NCI-H226 (cell line): ENCODE measurements around the gene KNDC1.
"Not testable (repeated sequence)": the region's sequence is repeated elsewhere in the genome, so short reads cannot be mapped to it uniquely, and the experiment has no call there.

ENCODE experiments used
- DNase-seq: peaks from one replicate; pipeline ENCODE4 v3.0.0-alpha.2; 2015

KNDC1 gene

GRCh38 chr10:133125901-133126300, 34.1 kb upstream of the KNDC1 start:
- no peak for DNase-seq

GRCh38 chr10:133126431-133127290, 33.4 kb upstream of the KNDC1 start:
- DNase-seq: no peak

- DNase-seq: no peak
Observed at GRCh38 chr10:133127291-133128125, 32.5 kb upstream of the KNDC1 start.

- DNase-seq: no peak
Observed at GRCh38 chr10:133128126-133129070, 31.6 kb upstream of the KNDC1 start.

DNA sequence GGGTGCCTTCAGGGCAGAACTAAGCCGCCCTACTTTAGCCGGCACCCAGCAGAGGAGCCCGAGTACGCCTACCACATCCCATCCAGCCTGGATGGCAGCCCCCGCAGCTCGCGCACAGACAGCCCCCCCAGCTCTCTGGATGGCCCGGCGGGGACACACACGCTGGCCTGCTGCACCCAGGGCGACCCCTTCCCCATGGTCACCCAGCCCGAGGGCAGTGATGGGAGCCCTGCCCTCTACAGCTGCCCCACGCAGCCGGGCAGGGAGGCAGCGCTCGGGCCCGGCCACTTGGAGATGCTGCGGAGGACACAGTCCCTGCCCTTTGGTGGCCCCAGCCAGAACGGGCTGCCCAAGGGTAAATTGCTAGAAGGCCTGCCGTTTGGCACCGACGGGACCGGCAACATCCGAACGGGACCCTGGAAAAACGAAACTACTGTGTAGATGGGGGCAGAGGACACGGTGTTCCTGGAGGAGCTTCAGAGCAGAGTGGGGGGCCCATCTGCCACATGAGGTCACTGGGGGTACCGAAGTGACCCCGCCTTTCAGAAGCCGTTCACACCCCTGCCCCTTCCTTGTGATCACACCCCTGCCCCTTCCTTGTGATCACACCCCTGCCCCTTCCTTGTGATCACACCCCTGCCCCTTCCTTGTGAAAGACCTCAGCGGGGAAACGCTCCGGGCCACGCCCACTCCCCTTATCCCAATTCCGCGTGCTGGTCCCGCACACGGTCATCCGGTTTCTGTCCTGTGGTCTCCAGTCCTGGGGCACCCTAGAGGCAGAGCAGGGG, 30.8 kb upstream of the KNDC1 start:
- no peak for DNase-seq

DNA sequence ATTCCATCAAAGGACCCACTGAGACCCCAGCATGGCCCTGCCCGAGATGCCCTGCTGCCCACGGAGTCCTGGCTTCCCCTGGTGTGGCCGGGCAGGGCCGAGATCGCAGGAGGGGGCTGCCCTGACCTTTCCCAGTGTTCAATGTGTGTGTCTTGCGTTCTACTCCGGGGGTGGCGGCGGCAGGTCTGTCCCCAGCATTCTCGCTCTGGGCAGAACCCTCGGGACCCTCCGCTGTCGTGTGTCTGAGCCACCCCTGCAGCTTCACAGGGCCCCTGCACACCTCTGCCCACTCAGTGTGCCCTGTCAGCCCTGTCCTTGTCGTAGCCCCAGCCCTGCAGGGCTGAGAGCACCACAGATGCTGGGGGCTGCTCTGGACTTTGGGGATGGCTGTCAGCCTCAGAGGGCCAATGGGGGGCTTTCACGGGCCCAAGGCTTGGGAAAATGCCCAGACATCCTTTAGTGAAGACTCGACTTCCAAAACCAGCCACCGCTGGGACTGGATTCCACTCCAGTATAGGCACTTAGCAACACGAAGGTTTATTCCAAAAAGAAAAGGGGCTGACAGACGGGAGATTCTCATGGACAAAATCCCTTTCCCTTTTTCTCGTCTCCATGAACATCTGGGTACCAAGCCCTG, 30.0 kb upstream of the KNDC1 start:
- DNase-seq: no peak

- DNase-seq: no peak
Observed at GRCh38 chr10:133130602-133131001, 29.4 kb upstream of the KNDC1 start.

DNA sequence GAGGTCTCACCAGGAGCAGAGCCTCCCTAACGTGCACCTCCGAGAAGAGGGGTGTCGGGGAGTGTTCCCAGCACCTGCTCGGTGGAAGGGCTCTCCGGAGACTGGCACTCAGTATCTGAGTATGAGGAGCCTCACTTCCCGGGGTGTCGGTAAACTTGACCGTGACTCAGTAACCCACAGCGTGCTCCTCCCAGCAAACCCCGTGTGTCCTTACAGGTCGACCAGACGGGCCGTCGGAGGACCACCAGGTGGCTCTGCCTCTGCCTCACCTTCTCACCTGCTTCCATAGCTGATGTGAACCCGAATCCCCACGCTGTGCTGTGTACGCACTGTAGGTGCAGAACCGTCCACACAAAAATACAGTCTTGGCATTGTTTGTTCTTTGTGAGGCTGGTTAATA, 29.0 kb upstream of the KNDC1 start:
- no peak for DNase-seq

DNA sequence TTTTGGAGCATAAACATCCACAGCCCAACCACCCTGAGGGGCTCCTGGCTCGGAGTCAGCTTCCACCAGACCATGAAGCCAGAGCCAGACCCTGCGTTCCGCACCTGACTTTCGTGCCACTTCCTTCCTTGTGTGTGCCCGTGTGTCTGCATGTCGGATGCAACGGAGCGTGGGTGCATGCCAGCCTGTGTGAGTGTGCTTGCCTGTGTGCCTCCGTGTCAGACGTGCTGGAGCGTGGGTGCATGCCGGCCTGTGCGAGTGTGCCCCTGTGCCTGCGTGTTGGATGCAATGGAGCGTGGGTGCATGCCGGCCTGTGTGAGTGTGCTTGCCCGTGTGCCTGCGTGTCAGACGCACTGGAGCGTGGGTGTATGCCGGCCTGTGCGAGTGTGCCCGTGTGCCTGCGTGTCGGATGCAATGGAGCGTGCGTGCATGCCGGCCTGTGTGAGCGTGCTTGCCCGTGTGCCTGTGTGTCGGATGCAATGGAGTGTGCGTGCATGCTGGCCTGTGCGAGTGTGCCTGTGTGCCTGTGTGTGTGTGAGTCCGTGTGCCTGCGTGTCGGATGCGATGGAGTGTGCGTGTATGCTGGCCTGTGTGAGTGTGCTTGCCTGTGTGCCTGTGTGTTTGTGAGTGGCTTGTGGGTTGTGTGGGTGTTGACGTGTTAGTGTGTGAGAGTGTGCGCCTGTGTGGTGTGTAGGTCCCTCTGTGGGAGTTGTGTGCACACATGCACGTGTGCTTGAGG, 28.1 kb upstream of the KNDC1 start:
- no peak for DNase-seq

GRCh38 chr10:133132473-133133291, 27.3 kb upstream of the KNDC1 start:
- no peak for DNase-seq

GRCh38 chr10:133133471-133134231, 26.4 kb upstream of the KNDC1 start:
- DNase-seq: no peak

- DNase-seq: no peak
Observed at GRCh38 chr10:133134411-133135115, 25.5 kb upstream of the KNDC1 start.

DNA sequence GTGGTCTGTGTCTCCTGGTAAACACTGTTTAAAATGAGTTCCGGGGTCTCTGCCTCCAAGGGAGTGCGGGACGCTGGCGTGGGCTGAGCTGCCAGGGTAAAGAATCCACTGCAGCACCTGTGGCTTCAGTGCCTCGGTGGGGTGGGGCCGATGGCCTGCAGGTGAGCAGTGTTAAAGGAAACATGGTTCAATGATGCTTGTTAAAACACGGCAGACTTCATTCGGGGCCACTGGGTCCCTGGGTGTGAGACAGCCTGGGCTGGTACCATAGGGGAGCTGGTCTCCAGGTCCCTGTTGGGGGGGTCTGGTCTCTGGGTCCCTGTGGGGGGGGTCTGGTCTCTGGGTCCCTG, 24.9 kb upstream of the KNDC1 start:
- no peak for DNase-seq

- not testable (repeated sequence) for DNase-seq
Observed at GRCh38 chr10:133137486-133138145, 22.4 kb upstream of the KNDC1 start.

- no peak for DNase-seq
Observed at GRCh38 chr10:133139551-133140065, 20.4 kb upstream of the KNDC1 start.

- DNase-seq: no peak
Observed at GRCh38 chr10:133140417-133141143, 19.4 kb upstream of the KNDC1 start.
